HG02943 (cell line): ENCODE results near the gene GFM1.

Source experiments
- ATAC-seq: cut with Tn5 transposase; IDR thresholded peaks from one replicate; pipeline ENCODE4 v1.9.1; 2021; ENCODE audit warnings: mild to moderate bottlenecking, low read depth, moderate library complexity; ENCODE audit not compliant: unreplicated experiment

Gene GFM1

DNA sequence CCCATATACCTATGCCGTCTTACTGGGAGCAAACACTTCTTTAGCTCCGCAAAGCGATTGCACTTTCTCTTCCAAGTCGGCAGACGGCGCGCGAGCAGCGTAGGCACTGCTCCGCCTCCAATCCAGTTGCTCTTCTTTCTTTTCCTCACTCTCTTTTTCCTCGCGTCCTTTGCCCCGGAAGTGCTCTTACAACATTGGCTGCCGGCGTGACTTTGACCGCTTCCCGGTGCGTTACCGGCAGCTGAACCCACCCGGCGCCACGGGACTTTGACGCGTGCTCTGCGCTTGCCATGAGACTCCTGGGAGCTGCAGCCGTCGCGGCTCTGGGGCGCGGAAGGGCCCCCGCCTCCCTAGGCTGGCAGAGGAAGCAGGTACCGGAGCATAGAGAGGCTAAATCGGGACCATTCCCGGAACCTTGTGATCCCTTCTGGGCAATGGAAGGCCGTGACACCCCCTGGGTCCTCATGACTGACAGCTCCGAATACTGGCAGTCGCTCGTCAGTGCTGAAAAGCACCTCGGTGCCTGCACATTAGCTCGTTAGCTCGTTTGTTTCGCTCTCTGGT is at the start of gene GFM1:
TSS of gene GFM1 (plus strand) at position 183 of the 564 bp plus-strand sequence. CDS start at position 291, 108 bp downstream.
- peak; percentile 99 for ATAC-seq

GRCh38 chr3:158600787-158601186 is 43.5 kb upstream of the GFM1 start:
- no peak for ATAC-seq

DNA sequence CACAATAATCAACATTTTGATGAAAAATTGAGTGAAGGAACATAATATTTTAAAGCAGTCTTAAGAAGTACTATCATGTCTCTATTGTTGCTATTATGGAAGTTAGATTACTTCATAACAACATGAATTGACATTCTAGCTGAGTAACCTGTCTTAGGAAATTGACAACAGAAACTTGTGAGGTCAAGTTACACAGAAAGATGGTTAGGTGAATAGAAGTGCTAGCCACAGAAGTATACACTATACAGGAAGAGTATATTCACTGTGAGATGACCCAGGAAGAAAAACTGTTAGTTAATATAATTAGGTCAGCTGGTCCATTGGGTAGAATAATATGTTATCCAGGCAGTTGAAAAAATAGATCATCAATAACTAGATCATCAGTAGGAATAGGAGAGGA is 42.1 kb upstream of the GFM1 start:
- ATAC-seq: no peak

GRCh38 chr3:158617982-158618875 is 26.1 kb upstream of the GFM1 start:
- ATAC-seq: no peak

- ATAC-seq: no peak
These were observed 18.4 kb upstream of the GFM1 start for GRCh38 chr3:158625881-158626280.

- ATAC-seq: no peak
These were observed 12.3 kb upstream of the GFM1 start for GRCh38 chr3:158631981-158632380.

DNA sequence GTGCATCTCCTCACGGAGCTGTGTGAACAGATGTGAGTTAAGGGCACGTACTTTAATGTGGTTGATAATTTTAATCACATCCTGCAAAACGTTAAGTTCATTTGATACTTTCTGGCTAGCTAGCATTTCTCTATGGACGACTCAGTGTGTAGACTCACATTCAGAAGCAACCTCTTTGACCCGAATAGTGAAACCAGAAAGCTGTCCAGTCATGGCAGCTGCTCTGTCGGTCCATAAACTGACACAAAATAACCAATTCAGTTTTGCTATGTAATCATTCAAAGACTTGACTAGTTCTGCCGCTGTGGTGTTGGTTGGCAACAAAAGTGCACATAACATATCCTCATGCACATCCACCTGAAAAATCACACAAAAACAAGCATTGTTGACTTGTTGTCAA is 3.7 kb upstream of the GFM1 start:
- ATAC-seq: no peak

DNA sequence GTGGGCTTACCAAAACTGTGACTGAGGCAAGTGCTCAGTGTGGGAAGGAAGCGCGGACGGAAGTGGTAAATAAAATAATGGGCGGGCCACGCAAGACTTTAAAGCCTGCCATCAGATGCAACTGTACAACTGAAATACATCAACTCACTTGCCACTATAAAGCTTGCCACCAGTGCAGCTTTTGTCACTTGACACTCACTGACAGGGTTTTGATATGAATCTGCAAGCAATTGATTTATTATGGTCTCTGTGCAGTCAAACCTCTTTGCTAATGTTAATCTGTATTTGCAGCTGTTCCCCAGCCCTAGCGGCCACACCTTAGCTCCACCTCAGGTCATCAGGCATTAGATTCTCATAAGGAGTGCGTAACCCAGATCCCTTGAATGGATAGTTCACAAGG is 2.3 kb upstream of the GFM1 start:
- ATAC-seq: no peak

- ATAC-seq: no peak
These were observed 1.7 kb upstream of the GFM1 start for GRCh38 chr3:158642474-158643210.

DNA sequence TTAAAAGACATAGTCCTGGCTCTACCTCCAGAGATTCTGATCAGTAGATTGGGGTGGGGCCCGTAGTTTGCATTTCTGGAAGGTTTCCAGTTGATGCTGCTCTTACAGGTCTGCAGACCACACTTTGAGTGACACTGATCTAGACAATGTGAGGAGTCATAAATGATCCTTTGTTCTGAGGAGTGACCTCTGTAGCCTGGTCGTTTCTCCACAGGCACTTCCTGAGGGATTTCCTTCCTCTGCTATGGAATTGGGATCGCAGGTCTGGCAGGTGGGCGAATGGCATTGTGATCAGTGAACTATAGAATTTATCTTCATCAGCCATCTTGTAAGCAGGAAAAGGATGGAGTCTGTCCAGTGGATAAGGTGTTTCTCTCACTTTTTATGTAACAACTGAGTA is 5.5 kb downstream of the GFM1 start:
- ATAC-seq: no peak

DNA sequence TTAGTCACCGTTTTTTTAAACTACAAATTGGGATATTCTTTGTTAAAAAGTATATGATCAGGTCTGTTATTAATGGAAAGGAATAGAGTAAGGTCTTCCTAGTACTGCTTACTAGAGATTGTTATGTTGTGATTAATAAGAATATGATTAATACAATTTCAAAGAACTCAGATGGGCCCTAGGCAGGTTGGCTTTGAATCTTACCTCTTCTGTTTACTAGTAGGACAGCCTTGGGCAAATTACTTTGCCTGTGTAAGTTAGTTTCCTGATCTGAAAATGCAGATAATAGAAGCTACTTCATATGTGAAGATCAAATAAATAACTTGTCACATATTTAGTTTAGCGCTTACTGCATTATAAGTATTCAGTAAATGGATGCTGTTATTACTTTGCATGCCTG is 6.9 kb downstream of the GFM1 start:
- ATAC-seq: no peak

DNA sequence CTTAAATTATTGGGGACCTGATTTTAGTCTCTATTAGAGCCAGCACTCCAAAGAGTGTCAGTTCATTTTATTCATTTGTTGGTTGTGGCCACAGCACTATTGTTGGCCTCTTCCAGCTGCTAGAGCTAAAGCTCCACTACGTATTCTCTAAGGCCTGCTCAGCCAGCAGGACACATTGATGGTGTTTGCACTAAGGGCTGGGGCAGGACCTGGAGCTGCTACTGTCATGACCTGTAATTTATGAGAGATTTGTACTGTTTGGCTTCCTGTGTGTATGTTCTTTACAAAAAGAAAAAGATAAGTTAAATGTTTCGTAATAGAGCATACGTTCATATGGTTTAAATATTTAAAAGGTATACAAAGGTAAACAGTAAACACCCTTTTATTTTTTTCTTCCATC is 8.1 kb downstream of the GFM1 start:
- no peak for ATAC-seq

GRCh38 chr3:158658889-158659288 is 14.6 kb downstream of the GFM1 start:
- no peak for ATAC-seq

DNA sequence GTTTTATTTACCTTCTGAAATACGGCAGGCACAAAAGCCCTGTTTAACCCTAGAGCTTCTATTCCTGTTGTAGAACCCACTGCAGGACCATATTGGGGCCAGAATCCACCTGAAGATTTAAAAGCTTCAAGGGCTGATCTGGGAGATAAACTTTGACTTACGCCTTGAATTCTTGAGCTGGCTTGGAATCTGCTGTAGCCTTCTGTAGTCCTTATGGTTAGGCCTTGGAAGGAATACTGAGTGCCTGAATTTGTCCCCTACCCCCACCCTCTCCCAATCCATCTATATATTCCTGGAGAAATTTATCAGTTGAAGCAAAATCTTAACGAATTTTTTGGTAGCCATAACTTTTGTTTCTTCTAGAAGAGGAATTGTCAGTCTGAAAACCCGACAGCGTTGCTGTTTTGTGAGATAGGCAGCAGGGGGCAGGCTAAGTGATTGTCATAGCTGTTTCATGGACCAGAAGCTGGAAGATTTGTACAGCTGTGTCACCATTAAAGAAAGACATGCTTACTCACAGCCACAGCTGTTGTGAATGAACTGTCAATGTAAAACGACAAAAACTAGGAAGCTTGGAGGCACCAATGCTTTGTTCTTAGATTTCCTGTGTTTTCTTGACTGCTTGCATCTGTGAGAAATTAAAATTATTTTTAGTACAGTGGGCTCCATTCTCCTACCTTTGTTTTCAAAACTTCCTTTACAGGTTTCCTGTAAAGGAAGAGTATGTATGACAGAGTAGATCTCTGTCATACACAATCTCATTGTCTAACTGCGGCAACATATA is 15.3 kb downstream of the GFM1 start:
- ATAC-seq: peak; percentile 90

- no peak for ATAC-seq
These were observed 16.4 kb downstream of the GFM1 start for GRCh38 chr3:158660711-158661110.

- ATAC-seq: no peak
These were observed 18.9 kb downstream of the GFM1 start for GRCh38 chr3:158663246-158663645.

GRCh38 chr3:158663832-158664231 is 19.5 kb downstream of the GFM1 start:
- ATAC-seq: no peak

- ATAC-seq: no peak
These were observed 22.1 kb downstream of the GFM1 start for GRCh38 chr3:158666416-158666815.

GRCh38 chr3:158668506-158668905 is 24.2 kb downstream of the GFM1 start:
- no peak for ATAC-seq

GRCh38 chr3:158671821-158672214 is 27.5 kb downstream of the GFM1 start:
- ATAC-seq: no peak
